LNCaP clone FGC (cell line): ENCODE results near the gene PROX2.

ENCODE experiments used
- DNase-seq: peaks from one replicate; pipeline ENCODE4 v3.0.0-alpha.2; 2011; ENCODE audit warnings: low read depth
- H3K4me3 ChIP-seq: 2 replicates; pipeline ENCODE4 v1.5.1; 2011; ENCODE audit warnings: mild to moderate bottlenecking, low read depth, low read length, control low read depth
- CTCF ChIP-seq: IDR thresholded peaks from 2 replicates; pipeline ENCODE4 v1.5.1; 2012; ENCODE audit warnings: mild to moderate bottlenecking; ENCODE audit not compliant: control insufficient read depth, insufficient read depth; ENCODE audit errors: extremely low read depth

The PROX2 gene, protein sequence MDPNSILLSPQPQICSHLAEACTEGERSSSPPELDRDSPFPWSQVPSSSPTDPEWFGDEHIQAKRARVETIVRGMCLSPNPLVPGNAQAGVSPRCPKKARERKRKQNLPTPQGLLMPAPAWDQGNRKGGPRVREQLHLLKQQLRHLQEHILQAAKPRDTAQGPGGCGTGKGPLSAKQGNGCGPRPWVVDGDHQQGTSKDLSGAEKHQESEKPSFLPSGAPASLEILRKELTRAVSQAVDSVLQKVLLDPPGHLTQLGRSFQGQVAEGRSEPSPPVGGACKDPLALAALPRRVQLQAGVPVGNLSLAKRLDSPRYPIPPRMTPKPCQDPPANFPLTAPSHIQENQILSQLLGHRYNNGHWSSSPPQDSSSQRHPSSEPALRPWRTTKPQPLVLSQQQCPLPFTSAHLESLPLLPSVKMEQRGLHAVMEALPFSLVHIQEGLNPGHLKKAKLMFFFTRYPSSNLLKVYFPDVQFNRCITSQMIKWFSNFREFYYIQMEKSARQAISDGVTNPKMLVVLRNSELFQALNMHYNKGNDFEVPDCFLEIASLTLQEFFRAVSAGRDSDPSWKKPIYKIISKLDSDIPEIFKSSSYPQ

DNA sequence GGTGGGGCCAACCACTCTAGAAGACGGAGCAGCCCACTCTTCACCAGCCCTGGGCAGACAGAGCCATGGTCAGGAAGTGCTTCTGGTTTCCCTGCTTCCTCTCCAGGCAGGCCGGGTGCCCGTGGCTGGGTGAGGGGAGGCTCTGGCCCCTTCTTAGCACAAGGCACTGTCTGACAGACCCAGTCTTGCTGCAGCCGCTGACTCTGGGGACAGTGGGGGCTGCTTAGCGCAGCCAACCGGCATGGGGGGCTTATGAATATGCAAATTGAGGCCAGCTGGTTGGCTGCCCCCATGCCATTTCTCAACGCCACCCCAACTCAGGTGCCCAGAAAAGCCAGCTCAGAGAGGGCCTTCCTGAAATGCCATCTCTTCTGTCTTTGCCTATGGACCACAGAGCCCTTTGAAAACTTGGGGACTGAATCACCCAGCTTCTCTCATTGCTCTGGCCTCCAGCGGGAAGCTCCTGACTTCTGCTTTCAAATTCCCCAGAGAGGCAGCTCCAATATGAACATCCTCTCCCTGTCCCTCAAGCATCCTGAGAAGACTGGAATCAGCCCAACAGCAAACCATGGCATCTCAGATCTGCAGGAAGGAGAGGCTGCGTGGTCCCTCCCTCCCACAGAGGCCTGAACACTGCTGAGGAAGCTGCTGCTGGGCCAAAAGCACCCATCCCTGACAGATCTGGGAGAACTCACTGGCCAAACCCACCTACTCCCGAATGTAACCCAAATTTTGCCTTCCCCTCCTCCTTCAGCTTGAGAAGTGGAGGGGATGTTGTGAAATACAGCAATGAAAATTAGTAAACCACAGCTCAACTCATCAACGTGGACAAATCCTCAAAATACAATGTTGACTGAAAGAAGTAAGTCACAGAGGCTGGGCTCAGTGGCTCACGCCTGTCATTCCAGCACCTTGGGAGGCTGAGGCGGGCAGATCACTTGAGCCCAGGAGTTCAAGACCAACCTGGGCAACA, at the start of gene PROX2:
TSS of gene PROX2 (minus strand) at position 205 of the 973 bp plus-strand sequence. CDS start 12,311 bp downstream, outside the sequence.
- no peak for TF ChIP-seq CTCF
- DNase-seq = no peak

DNA sequence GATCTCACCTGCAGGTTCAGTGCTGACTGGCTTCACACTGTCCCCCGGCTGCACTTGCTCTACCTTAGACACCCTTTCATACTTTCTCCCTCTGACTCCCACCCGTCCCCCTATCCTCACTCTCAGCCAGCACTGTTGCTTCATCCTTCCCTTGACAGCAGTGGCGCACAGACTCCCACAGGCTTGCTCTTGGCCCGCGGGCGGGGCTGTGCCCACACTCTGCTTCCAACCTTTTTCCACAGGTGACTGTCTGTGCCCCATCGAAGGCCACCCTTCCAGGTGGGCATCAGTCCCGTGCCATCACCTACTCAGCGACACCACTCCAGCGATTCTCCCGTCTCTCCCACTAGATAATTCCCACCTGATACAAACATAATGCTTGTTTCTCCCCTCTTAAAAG, 48.1 kb upstream of the PROX2 start:
- H3K4me3 ChIP-seq = no peak overlapping the region
- DNase-seq = no peak
- TF ChIP-seq CTCF = no peak

More for the DNA sequence above, at the start of gene PROX2:
- H3K4me3 ChIP-seq = no peak within 1 kb of the TSS

DNA sequence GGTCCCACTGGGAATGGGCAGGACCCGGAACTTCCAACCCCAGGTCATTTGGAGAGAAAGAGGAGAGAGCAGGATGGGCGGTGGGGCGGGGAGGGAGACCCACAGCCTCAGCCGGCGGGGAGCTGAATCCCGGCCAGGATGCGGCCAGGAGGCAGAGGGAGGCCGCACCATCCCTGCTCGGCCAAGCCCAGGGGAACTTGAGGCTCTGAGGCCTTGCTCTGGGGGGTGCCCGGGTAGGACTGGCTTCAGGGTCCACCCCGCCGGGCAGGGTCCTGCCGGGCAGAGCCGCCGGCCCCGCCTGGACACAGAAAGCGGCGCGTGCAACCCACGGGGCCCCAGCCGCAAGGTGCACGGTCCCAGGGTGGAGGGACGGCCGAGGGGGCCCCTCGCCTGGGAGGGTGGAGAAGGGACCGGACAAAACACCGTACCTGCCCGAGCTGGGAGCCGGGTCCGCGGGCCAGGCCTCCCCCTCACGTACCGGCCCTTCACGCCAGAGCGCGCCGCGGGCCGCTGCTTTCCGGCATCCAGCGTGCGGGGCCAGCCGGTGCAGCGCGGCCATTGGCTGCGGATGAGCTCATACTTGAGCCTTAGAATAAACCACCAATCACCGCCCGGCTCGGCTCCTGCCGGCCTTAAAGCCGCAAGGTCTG, 46.9 kb upstream of the PROX2 start, which contains the start of gene RPS6KL1:
TSS of gene RPS6KL1 (minus strand) at position 509 of the 650 bp plus-strand sequence. CDS start 1,719 bp downstream, outside the sequence.
- H3K4me3 ChIP-seq = peak within 1 kb of the TSS; percentile 93
- TF ChIP-seq CTCF = no peak
- DNase-seq = peak; percentile 52

- H3K4me3 ChIP-seq = peak overlapping the region; percentile 93
- TF ChIP-seq CTCF = no peak
- no peak for DNase-seq
These were observed 46.2 kb upstream of the PROX2 start for GRCh38 chr14:74921987-74922751.

DNA sequence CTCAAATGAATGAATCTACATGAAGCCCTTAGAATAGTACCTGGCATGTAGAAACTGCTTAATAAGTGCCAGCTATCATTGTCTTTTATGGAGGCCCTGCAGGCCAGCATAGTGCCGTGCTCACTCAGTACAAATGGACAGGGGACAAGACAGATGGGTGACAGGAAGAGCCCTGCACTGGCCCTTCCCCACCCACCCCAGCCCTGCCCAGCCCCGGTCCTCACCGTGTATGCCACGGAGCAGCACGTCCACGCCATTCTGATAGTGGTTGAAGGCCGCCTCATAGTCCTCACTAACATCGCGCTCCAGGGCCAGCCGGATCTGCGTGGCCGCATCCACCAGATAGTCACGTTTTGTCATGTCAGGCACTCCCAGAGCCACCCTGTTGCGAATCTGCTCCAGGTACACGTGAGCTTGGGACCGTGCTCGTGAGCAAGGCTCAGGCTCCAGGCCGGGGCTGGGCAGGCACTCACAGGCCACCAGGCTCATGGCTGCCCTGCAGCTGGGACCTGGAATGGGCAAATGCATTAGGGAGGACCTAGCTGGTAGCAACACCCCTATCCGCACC, 45.2 kb upstream of the PROX2 start:
- no peak overlapping the region for H3K4me3 ChIP-seq
- DNase-seq = no peak
- TF ChIP-seq CTCF = no peak
